A549 (cell line): ENCODE data around the gene ARPP21. TPM values are rescaled to one million over a fixed set of nuclear protein-coding genes. Genes with fewer than 3 reads are reported as not detected.

Experiments used
- ATAC-seq, 2 experiments: fragments of 200-7000 bp in 1 of 2; fragments of >200 bp in 1 of 2; cut with Nextera tagmentation in 1 of 2; cut with Tn5 transposase in 1 of 2; 3 replicates each; pipeline versions ENCODE4 v1.8.0 to v1.9.1; 2018 to 2020; ENCODE audit warnings: mild to moderate bottlenecking in 1 of 2, moderate library complexity in 1 of 2
- CTCF ChIA-PET: fragments of 300-600 bp; sonication (Branson Sonifier 250); formaldehyde crosslinking; extraction: SDS; loops from one replicate; lab custom pipeline; 2021; ENCODE audit warnings: antibody characterized with exemption, inconsistent platforms; lab: Yijun Ruan, JAX
- POLR2A ChIA-PET: fragments of 350-600 bp; formaldehyde crosslinking; extraction: SDS; loops from one replicate; lab custom pipeline; 2021; ENCODE audit warnings: antibody characterized with exemption, inconsistent platforms; lab: Yijun Ruan, JAX
- DNase-seq, 2 experiments: peaks; one replicate each; pipeline versions ENCODE4 v3.0.0 to v3.0.0-alpha.2; 2011 to 2016; ENCODE audit warnings: low read depth in 1 of 2, low spot score in 1 of 2
- FAIRE-seq: peaks from 2 replicates; lab custom pipeline; 2011; peaks lifted over from hg19 to GRCh38; lab: Jason Lieb, UNC
- H3K27ac ChIP-seq, 2 experiments: fragments of >200 bp; sonication (Bioruptor Twin); formaldehyde crosslinking; 3 replicates each; pipeline ENCODE4 v1.5.1; 2016 to 2017
- H3K4me1 ChIP-seq: fragments of >200 bp; sonication (Bioruptor Twin); formaldehyde crosslinking; 3 replicates; pipeline ENCODE4 v1.6.1; 2016
- H3K4me2 ChIP-seq: fragments of >200 bp; sonication (Bioruptor Twin); formaldehyde crosslinking; 3 replicates; pipeline ENCODE4 v1.6.1; 2016
- H3K4me3 ChIP-seq: fragments of >200 bp; sonication (Bioruptor Twin); formaldehyde crosslinking; 3 replicates; pipeline ENCODE4 v1.5.1; 2016
- H3K9me3 ChIP-seq: fragments of >200 bp; sonication (Bioruptor Twin); formaldehyde crosslinking; 3 replicates; pipeline ENCODE4 v1.6.1; 2016
- CBX2 ChIP-seq: fragments of 200-600 bp; sonication (generic); IDR thresholded peaks from 2 replicates; pipeline ENCODE4 v1.6.1; 2016; ENCODE audit warnings: low read depth, mild to moderate bottlenecking, borderline replicate concordance
- CEBPB ChIP-seq, 2 experiments: fragments of >200 bp in 1 of 2; sonication (Bioruptor Twin) in 1 of 2; formaldehyde crosslinking in 1 of 2; IDR thresholded peaks; 2 replicates each; pipeline ENCODE4 v1.6.1; 2012 to 2016
- CHD2 ChIP-seq: fragments of 150-350 bp; IDR thresholded peaks from 2 replicates; pipeline ENCODE4 v1.6.1; 2014; ENCODE audit warnings: low read length; ENCODE audit not compliant: partially characterized antibody
- EHF ChIP-seq: fragments of 250-450 bp; sonication (Bioruptor Pico); IDR thresholded peaks from 2 replicates; pipeline ENCODE4 v1.5.0; 2020; ENCODE audit warnings: mild to moderate bottlenecking
- EP300 ChIP-seq, 2 experiments: fragments of >200 bp; sonication (Bioruptor Twin); formaldehyde crosslinking; IDR thresholded peaks; 2 replicates in 1 of 2; 3 replicates in 1 of 2; pipeline ENCODE4 v1.6.1; 2016 to 2017
- ESRRA ChIP-seq: fragments of 150-350 bp; IDR thresholded peaks from 2 replicates; pipeline ENCODE4 v1.6.1; 2014; ENCODE audit warnings: mild to moderate bottlenecking, low read length, borderline replicate concordance
- FOSB ChIP-seq: fragments of 250-450 bp; sonication (Bioruptor Pico); IDR thresholded peaks from 2 replicates; pipeline ENCODE4 v1.5.0; 2020; ENCODE audit warnings: mild to moderate bottlenecking, moderate library complexity
- FOSL2 ChIP-seq, 2 experiments: fragments of 450-650 bp in 1 of 2; fragments of >200 bp in 1 of 2; sonication (Bioruptor Twin) in 1 of 2; formaldehyde crosslinking; IDR thresholded peaks; 2 replicates each; pipeline versions ENCODE4 v1.5.0 to v1.6.1; 2016 to 2020; ENCODE audit warnings: mild to moderate bottlenecking in 1 of 2, moderate library complexity in 1 of 2
- FOXS1 ChIP-seq: fragments of 250-450 bp; sonication (Bioruptor Pico); IDR thresholded peaks from 2 replicates; pipeline ENCODE4 v1.5.0; 2020; ENCODE audit warnings: mild to moderate bottlenecking, moderate library complexity
- HOXB13 ChIP-seq: fragments of 250-450 bp; sonication (Bioruptor Pico); IDR thresholded peaks from 2 replicates; pipeline ENCODE4 v1.5.0; 2020; ENCODE audit warnings: low read depth, mild to moderate bottlenecking, moderate library complexity
- HOXB5 ChIP-seq: fragments of 250-450 bp; sonication (Bioruptor Pico); IDR thresholded peaks from 2 replicates; pipeline ENCODE4 v1.5.0; 2020; ENCODE audit warnings: mild to moderate bottlenecking, moderate library complexity
- KDM1A ChIP-seq: fragments of 200-600 bp; sonication (generic); IDR thresholded peaks from 2 replicates; pipeline ENCODE4 v1.6.1; 2016; ENCODE audit warnings: low read depth, mild to moderate bottlenecking
- KDM5A ChIP-seq: fragments of 200-600 bp; sonication (generic); IDR thresholded peaks from 2 replicates; pipeline ENCODE4 v1.6.1; 2016; ENCODE audit warnings: antibody characterized with exemption, mild to moderate bottlenecking
- MAFK ChIP-seq: fragments of 450-650 bp; IDR thresholded peaks from 2 replicates; pipeline ENCODE4 v1.6.1; 2014; ENCODE audit not compliant: partially characterized antibody
- MAZ ChIP-seq: fragments of 150-350 bp; IDR thresholded peaks from 2 replicates; pipeline ENCODE4 v1.6.1; 2014; ENCODE audit warnings: antibody characterized with exemption, low read depth, low read length, borderline replicate concordance
- NFE2L2 ChIP-seq: fragments of 150-350 bp; conservative IDR thresholded peaks from 2 replicates; pipeline ENCODE4 v1.6.1; 2014; ENCODE audit warnings: low read length
- NPAS2 ChIP-seq: fragments of 250-450 bp; sonication (Bioruptor Pico); IDR thresholded peaks from 2 replicates; pipeline ENCODE4 v1.8.0; 2022; ENCODE audit warnings: mild to moderate bottlenecking, moderate library complexity, borderline replicate concordance
- NR3C1 ChIP-seq: fragments of >200 bp; sonication (Bioruptor Twin); formaldehyde crosslinking; IDR thresholded peaks from 3 replicates; pipeline ENCODE4 v1.6.1; 2017
- POLR2AphosphoS2 ChIP-seq: conservative IDR thresholded peaks from 2 replicates; pipeline ENCODE4 v1.6.1; 2012; ENCODE audit warnings: low read length, improper control_type of control experiment, inconsistent platforms
- RFX5 ChIP-seq: fragments of 450-650 bp; IDR thresholded peaks from 2 replicates; pipeline ENCODE4 v1.7.1; 2014; ENCODE audit warnings: antibody characterized with exemption, mild to moderate bottlenecking, moderate library complexity
- SMC3 ChIP-seq: fragments of >200 bp; sonication (Bioruptor Twin); formaldehyde crosslinking; IDR thresholded peaks from 3 replicates; pipeline ENCODE4 v1.6.1; 2018; ENCODE audit warnings: inconsistent platforms
- SREBF2 ChIP-seq: fragments of 450-650 bp; IDR thresholded peaks from 2 replicates; pipeline ENCODE4 v1.6.1; 2014; ENCODE audit warnings: mild to moderate bottlenecking, moderate library complexity
- TFCP2L1 ChIP-seq: fragments of 250-450 bp; sonication (Bioruptor Pico); IDR thresholded peaks from 2 replicates; pipeline ENCODE4 v1.5.0; 2021; ENCODE audit warnings: mild to moderate bottlenecking
- ZC3H11A ChIP-seq: fragments of 450-650 bp; IDR thresholded peaks from 2 replicates; pipeline ENCODE4 v1.6.1; 2014; ENCODE audit warnings: antibody characterized with exemption, mild to moderate bottlenecking
- ZNF302 ChIP-seq: fragments of 250-450 bp; sonication (Bioruptor Pico); IDR thresholded peaks from 2 replicates; pipeline ENCODE4 v1.9.0; 2021; ENCODE audit warnings: inconsistent platforms, mild to moderate bottlenecking, moderate library complexity
- ZSCAN20 ChIP-seq: fragments of 250-450 bp; sonication (Bioruptor Pico); IDR thresholded peaks from 2 replicates; pipeline ENCODE4 v1.8.0; 2022; ENCODE audit warnings: mild to moderate bottlenecking, moderate library complexity
- WGBS: methylation state at CpG from one replicate; pipeline ENCODE4 v1.1.6; 2017; ENCODE audit errors: missing lambda C conversion rate; 5-methylcytosine and 5-hydroxymethylcytosine counted together
- polyA plus RNA-seq, 4 experiments: library from polyadenylated mRNA; depleted of rRNA in 3 of 4; stranded (reverse); fragments of >200 nt; fragmentation: RNase III in 1 of 4; extraction: RNeasy Plus Mini Kit Qiagen cat#74134 plus additional on column Dnase treatment in 1 of 4; gene quantifications; 2 replicates in 3 of 4; 3 replicates in 1 of 4; pipeline ENCODE4 v1.2.3, GENCODE V29; 2011 to 2017
- TF ChIP-seq, protein P1 (sequence below): fragments of 150-350 bp; IDR thresholded peaks from 2 replicates; pipeline ENCODE4 v1.6.1; 2014; ENCODE audit warnings: low read depth, mild to moderate bottlenecking, low read length
- TF ChIP-seq, protein P2 (sequence below): fragments of >200 bp; sonication (Bioruptor Twin); formaldehyde crosslinking; IDR thresholded peaks from 3 replicates; pipeline ENCODE4 v1.6.1; 2016
- TF ChIP-seq, protein P3 (sequence below): fragments of >200 bp; sonication (Bioruptor Twin); formaldehyde crosslinking; IDR thresholded peaks from 3 replicates; pipeline ENCODE4 v1.5.1; 2016
- TF ChIP-seq, protein P4 (sequence below): fragments of 250-450 bp; sonication (Bioruptor Pico); IDR thresholded peaks from 2 replicates; pipeline ENCODE4 v1.5.0; 2021; ENCODE audit warnings: mild to moderate bottlenecking, moderate library complexity, borderline replicate concordance

The ARPP21 gene
- polyA plus RNA-seq, 2 of the 4 experiments (the other 2 are of a cell fraction), result 0.03 TPM; not detected in 1

DNA sequence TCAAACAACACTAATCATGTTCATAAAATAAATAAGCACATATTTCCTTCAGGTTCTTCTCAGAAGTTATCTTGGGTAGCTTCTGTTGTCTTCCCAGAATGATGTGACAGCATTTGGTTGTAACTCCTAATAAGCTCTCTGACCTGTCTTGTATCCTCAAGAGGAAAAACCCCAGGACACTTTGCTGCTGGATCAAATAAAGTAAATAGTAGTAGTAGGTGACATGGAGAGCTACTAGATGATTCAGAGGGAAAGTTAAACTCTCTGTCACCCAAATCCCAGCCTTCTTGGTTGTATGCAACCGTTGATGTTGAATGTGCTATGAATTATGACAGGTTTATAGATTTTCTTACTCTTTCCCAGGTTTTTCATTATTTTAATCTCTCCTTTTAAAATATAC lies 143.0 kb downstream of the ARPP21 start:
- Histone ChIP-seq H3K9me3 (no peaks in the 10 kb centered on the region), H3K27ac (no peak overlapping the region), H3K4me2 (no peak overlapping the region), H3K4me1 (0 out of 3 replicates have a peak, but pooled peaks cover under 1% of the 10 kb centered on the region), H3K4me3 (no peak overlapping the region)
- ATAC-seq (no peak), DNase-seq (no peak), FAIRE-seq (no peak)
- WGBS, result 14% methylated on average over 1 of the region's 1 CpG
- CTCF ChIA-PET, result no interaction called here
- TF ChIP-seq, protein P1, sequence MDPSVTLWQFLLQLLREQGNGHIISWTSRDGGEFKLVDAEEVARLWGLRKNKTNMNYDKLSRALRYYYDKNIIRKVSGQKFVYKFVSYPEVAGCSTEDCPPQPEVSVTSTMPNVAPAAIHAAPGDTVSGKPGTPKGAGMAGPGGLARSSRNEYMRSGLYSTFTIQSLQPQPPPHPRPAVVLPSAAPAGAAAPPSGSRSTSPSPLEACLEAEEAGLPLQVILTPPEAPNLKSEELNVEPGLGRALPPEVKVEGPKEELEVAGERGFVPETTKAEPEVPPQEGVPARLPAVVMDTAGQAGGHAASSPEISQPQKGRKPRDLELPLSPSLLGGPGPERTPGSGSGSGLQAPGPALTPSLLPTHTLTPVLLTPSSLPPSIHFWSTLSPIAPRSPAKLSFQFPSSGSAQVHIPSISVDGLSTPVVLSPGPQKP, result no peak
- POLR2A ChIA-PET, result no interaction called here

DNA sequence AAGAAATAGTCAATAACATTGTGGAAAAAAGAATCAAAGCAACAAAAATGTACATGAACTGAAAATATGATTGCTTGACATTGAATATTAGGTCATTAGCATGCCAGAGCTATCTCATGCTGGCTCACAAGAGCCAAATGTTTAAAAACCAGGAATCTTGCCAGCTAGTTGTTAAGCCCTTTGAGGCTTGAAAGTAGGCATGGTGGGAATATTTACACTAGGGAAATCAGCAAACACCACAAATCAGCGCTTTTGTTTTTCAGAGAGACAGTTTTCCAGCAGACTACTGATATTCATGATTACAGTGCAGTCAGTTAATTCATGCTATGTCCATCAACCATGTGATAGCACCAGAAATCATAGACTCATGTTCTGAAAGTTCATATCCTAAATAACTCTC lies 144.8 kb downstream of the ARPP21 start:
- CTCF ChIA-PET, result no interaction called here
- H3K9me3 ChIP-seq, result no peaks in the 10 kb centered on the region
- POLR2A ChIA-PET, result no interaction called here
- FAIRE-seq, result no peak
- no peak overlapping the region for H3K27ac ChIP-seq
- 33% methylated on average over 1 of the region's 1 CpG for WGBS
- ATAC-seq, result no peak
- H3K4me1 ChIP-seq, result no peaks in the 10 kb centered on the region
- no peak overlapping the region for H3K4me3 ChIP-seq
- TF ChIP-seq CHD2, result no peak
- TF ChIP-seq MAFK, result no peak
- TF ChIP-seq, protein P2, sequence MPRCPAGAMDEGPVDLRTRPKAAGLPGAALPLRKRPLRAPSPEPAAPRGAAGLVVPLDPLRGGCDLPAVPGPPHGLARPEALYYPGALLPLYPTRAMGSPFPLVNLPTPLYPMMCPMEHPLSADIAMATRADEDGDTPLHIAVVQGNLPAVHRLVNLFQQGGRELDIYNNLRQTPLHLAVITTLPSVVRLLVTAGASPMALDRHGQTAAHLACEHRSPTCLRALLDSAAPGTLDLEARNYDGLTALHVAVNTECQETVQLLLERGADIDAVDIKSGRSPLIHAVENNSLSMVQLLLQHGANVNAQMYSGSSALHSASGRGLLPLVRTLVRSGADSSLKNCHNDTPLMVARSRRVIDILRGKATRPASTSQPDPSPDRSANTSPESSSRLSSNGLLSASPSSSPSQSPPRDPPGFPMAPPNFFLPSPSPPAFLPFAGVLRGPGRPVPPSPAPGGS, result no peak
- TF ChIP-seq KDM1A, result no peak
- no peak for TF ChIP-seq ESRRA
- no peak for TF ChIP-seq FOSB (CRISPR knock-in tag)
- no peak for TF ChIP-seq MAZ
- TF ChIP-seq FOSL2 (IDR thresholded peaks at IDR 0.05), result no peak
- no peak for TF ChIP-seq FOSL2 (CRISPR knock-in tag; IDR thresholded peaks at IDR 0.05)
- TF ChIP-seq HOXB13 (CRISPR knock-in tag), result no peak
- TF ChIP-seq ZC3H11A, result no peak
- no peak for TF ChIP-seq NR3C1
- no peak for TF ChIP-seq CEBPB (IDR thresholded peaks at IDR 0.05)
- no peak for TF ChIP-seq NPAS2 (CRISPR knock-in tag)
- H3K4me2 ChIP-seq, result no peak overlapping the region
- no peak for DNase-seq

DNA sequence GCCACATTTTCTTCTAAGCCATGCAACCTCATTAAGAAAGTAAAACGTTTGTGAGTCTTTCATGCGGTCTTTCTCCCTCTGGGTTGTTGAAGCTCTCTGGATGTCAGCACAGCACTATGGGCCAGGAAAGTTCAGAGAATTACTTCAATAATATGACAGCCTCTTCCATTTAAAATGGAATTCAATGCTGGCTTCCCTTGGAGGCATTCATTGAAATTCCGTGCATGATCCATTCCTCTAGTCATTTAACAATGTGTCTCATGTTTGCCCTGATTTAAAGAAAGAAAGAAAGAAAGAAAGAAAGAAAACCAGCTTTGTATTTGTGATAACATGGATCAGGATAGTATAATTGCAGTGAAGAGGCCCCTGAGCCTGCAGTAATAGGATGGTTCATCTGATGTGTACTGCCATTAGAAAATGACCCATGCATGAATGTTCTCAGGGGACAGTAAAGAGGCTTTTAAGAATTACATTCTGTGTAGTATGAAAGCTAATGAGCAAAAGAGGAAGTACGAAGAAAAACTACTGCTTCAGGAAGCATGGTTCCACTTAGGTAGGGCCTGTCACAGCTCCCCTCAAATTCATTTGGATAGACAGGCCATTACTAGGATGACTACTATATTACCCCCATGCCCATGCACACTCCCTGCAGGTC lies 146.0 kb downstream of the ARPP21 start:
- Histone ChIP-seq H3K27ac (no peak overlapping the region), H3K4me3 (no peak overlapping the region), H3K9me3 (no peaks in the 10 kb centered on the region), H3K4me1 (no peaks in the 10 kb centered on the region), H3K4me2 (no peak overlapping the region)
- no peak for TF ChIP-seq EP300 (IDR thresholded peaks at IDR 0.05)
- no peak for TF ChIP-seq SREBF2
- TF ChIP-seq SMC3, result no peak
- TF ChIP-seq CBX2, result no peak
- TF ChIP-seq ZNF302, result no peak
- TF ChIP-seq POLR2AphosphoS2, result no peak
- no peak for TF ChIP-seq ZSCAN20 (CRISPR knock-in tag)
- no peak for TF ChIP-seq CEBPB (IDR thresholded peaks at IDR 0.05)
- TF ChIP-seq, protein P3, sequence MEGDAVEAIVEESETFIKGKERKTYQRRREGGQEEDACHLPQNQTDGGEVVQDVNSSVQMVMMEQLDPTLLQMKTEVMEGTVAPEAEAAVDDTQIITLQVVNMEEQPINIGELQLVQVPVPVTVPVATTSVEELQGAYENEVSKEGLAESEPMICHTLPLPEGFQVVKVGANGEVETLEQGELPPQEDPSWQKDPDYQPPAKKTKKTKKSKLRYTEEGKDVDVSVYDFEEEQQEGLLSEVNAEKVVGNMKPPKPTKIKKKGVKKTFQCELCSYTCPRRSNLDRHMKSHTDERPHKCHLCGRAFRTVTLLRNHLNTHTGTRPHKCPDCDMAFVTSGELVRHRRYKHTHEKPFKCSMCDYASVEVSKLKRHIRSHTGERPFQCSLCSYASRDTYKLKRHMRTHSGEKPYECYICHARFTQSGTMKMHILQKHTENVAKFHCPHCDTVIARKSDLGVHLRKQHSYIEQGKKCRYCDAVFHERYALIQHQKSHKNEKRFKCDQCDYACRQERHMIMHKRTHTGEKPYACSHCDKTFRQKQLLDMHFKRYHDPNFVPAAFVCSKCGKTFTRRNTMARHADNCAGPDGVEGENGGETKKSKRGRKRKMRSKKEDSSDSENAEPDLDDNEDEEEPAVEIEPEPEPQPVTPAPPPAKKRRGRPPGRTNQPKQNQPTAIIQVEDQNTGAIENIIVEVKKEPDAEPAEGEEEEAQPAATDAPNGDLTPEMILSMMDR, result no peak
- no peak for TF ChIP-seq TFCP2L1
- TF ChIP-seq KDM5A, result no peak
- TF ChIP-seq FOXS1, result no peak
- no peak for TF ChIP-seq HOXB5 (CRISPR knock-in tag)
- TF ChIP-seq, protein P4, sequence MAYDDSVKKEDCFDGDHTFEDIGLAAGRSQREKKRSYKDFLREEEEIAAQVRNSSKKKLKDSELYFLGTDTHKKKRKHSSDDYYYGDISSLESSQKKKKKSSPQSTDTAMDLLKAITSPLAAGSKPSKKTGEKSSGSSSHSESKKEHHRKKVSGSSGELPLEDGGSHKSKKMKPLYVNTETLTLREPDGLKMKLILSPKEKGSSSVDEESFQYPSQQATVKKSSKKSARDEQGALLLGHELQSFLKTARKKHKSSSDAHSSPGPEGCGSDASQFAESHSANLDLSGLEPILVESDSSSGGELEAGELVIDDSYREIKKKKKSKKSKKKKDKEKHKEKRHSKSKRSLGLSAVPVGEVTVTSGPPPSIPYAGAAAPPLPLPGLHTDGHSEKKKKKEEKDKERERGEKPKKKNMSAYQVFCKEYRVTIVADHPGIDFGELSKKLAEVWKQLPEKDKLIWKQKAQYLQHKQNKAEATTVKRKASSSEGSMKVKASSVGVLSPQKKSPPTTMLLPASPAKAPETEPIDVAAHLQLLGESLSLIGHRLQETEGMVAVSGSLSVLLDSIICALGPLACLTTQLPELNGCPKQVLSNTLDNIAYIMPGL (CRISPR knock-in tag), result no peak
- TF ChIP-seq RFX5, result no peak
- TF ChIP-seq NFE2L2, result no peak
- TF ChIP-seq EHF (CRISPR knock-in tag), result no peak
- WGBS, result 71% methylated on average over 4 of the region's 4 CpGs
- DNase-seq (no peak), ATAC-seq (no peak), FAIRE-seq (no peak)
- ChIA-PET CTCF (no interaction called here), POLR2A (no interaction called here)
